ENCODE data around the gene ITPR1.

DNA sequence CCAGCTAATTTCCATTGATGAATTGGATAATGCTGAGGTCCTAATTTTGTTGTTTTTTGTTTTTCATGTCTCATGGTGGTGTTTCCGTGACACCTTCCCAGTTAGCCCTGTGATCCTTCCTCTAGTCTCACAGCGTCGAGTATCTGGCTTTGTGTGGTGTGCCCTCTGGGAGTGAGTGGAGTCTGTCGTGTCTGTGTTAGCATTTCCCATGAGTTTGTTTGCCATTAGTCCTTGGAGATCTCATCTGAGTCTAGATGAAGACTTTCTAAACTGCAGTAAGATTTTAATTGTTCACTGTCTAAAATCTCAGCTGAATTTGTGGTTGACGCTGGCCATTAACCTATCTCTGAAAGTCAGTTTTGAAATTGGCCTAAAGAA lies 224.2 kb downstream of the ITPR1 start:
- TF ChIP-seq, protein P1, sequence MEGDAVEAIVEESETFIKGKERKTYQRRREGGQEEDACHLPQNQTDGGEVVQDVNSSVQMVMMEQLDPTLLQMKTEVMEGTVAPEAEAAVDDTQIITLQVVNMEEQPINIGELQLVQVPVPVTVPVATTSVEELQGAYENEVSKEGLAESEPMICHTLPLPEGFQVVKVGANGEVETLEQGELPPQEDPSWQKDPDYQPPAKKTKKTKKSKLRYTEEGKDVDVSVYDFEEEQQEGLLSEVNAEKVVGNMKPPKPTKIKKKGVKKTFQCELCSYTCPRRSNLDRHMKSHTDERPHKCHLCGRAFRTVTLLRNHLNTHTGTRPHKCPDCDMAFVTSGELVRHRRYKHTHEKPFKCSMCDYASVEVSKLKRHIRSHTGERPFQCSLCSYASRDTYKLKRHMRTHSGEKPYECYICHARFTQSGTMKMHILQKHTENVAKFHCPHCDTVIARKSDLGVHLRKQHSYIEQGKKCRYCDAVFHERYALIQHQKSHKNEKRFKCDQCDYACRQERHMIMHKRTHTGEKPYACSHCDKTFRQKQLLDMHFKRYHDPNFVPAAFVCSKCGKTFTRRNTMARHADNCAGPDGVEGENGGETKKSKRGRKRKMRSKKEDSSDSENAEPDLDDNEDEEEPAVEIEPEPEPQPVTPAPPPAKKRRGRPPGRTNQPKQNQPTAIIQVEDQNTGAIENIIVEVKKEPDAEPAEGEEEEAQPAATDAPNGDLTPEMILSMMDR (IDR thresholded peaks at IDR 0.05) = no peak
- TF ChIP-seq POLR2A (IDR thresholded peaks at IDR 0.05) = no peak

All from esophagus squamous epithelium (tissue), 4 donors.